Liver (tissue), 9 donors: ENCODE data around the gene ANKFN1. TPM values are rescaled to one million over a fixed set of nuclear protein-coding genes. Genes with fewer than 3 reads are reported as not detected.

ENCODE experiments used
- DNase-seq: peaks from one replicate; pipeline ENCODE4 v3.0.0-alpha.2; 2017; ENCODE audit warnings: low spot score
- H3K27ac ChIP-seq, 2 donors: one replicate each; pipeline ENCODE4 v1.7.0; 2013; ENCODE audit warnings: inconsistent platforms in 2 of 2, low read length in 2 of 2, control low read depth in 1 of 2, low read depth in 1 of 2, mild to moderate bottlenecking in 1 of 2
- H3K27me3 ChIP-seq, 4 donors: one replicate each; pipeline versions ENCODE4 v1.6.1 to v1.7.0; 2013; ENCODE audit warnings: low read length in 3 of 4, inconsistent platforms in 1 of 4, mild to moderate bottlenecking in 1 of 4, moderate library complexity in 1 of 4; ENCODE audit not compliant: control insufficient read depth in 4 of 4, insufficient read depth in 4 of 4
- H3K36me3 ChIP-seq, 4 donors: one replicate each; pipeline versions ENCODE4 v1.6.1 to v1.7.0; 2013; ENCODE audit warnings: low read length in 3 of 4, mild to moderate bottlenecking in 3 of 4, low read depth in 1 of 4, moderate library complexity in 1 of 4; ENCODE audit not compliant: control insufficient read depth in 4 of 4, insufficient read depth in 3 of 4
- H3K4me1 ChIP-seq, 4 donors: one replicate each; pipeline versions ENCODE4 v1.6.1 to v1.7.0; 2013; ENCODE audit warnings: low read length in 3 of 4, mild to moderate bottlenecking in 3 of 4, moderate library complexity in 1 of 4; ENCODE audit not compliant: control insufficient read depth in 4 of 4, insufficient read depth in 4 of 4
- H3K4me3 ChIP-seq, 3 donors: one replicate each; pipeline versions ENCODE4 v1.6.1 to v1.7.0; 2013; ENCODE audit warnings: low read length in 3 of 3, control low read depth in 1 of 3, low read depth in 1 of 3, mild to moderate bottlenecking in 1 of 3
- H3K9ac ChIP-seq, 2 donors: one replicate each; pipeline ENCODE4 v1.7.0; 2013; ENCODE audit warnings: low read length in 2 of 2, mild to moderate bottlenecking in 2 of 2, moderate library complexity in 2 of 2, control low read depth in 1 of 2, low read depth in 1 of 2
- H3K9me3 ChIP-seq, 4 donors: one replicate each; pipeline versions ENCODE4 v1.6.1 to v1.7.0; 2013; ENCODE audit warnings: low read length in 3 of 4; ENCODE audit not compliant: control insufficient read depth in 4 of 4
- EGR1 ChIP-seq, 2 donors: IDR thresholded peaks; 2 replicates each; pipeline ENCODE4 v1.6.1; 2016 to 2018; ENCODE audit warnings: antibody characterized with exemption in 2 of 2, low read depth in 2 of 2
- FOXA1 ChIP-seq: IDR thresholded peaks from 2 replicates; pipeline ENCODE4 v1.6.1; 2016; ENCODE audit warnings: antibody characterized with exemption
- FOXA2 ChIP-seq: IDR thresholded peaks from 2 replicates; pipeline ENCODE4 v1.6.1; 2016; ENCODE audit warnings: antibody characterized with exemption
- GABPA ChIP-seq, 2 donors: IDR thresholded peaks in 1 of 2; conservative IDR thresholded peaks in 1 of 2; 2 replicates each; pipeline ENCODE4 v1.6.1; 2016; ENCODE audit warnings: antibody characterized with exemption in 2 of 2, mild to moderate bottlenecking in 1 of 2, moderate library complexity in 1 of 2
- HNF4A ChIP-seq, 2 donors: conservative IDR thresholded peaks; 2 replicates each; pipeline ENCODE4 v1.6.1; 2016; ENCODE audit warnings: antibody characterized with exemption in 2 of 2, mild to moderate bottlenecking in 2 of 2
- HNF4G ChIP-seq: IDR thresholded peaks from 2 replicates; pipeline ENCODE4 v1.6.1; 2016; ENCODE audit warnings: antibody characterized with exemption
- NR2F2 ChIP-seq: IDR thresholded peaks from 2 replicates; pipeline ENCODE4 v1.6.1; 2016; ENCODE audit warnings: antibody characterized with exemption
- RAD21 ChIP-seq, 2 donors: IDR thresholded peaks; 2 replicates each; pipeline ENCODE4 v1.6.1; 2016; ENCODE audit warnings: antibody characterized with exemption in 2 of 2, mild to moderate bottlenecking in 2 of 2
- RXRA ChIP-seq, 2 donors: IDR thresholded peaks; 2 replicates each; pipeline ENCODE4 v1.6.1; 2017 to 2018; ENCODE audit warnings: antibody characterized with exemption in 2 of 2, mild to moderate bottlenecking in 1 of 2
- SP1 ChIP-seq: IDR thresholded peaks from 2 replicates; pipeline ENCODE4 v1.6.1; 2018; ENCODE audit warnings: antibody characterized with exemption, mild to moderate bottlenecking
- TAF1 ChIP-seq: conservative IDR thresholded peaks from 2 replicates; pipeline ENCODE4 v1.6.1; 2016; ENCODE audit warnings: antibody characterized with exemption, mild to moderate bottlenecking
- YY1 ChIP-seq: IDR thresholded peaks from 2 replicates; pipeline ENCODE4 v1.6.1; 2016; ENCODE audit warnings: antibody characterized with exemption, mild to moderate bottlenecking
- WGBS: extraction: QIAGEN DNeasy Blood & Tissue Kit; methylation state at CpG from one replicate; pipeline ENCODE4 v1.1.7; 2013; 5-methylcytosine and 5-hydroxymethylcytosine counted together
- polyA plus RNA-seq, 2 donors: library from polyadenylated mRNA; stranded (reverse) in 1 of 2; unstranded in 1 of 2; fragments of 200-250 nt in 1 of 2; fragments of >200 nt in 1 of 2; fragmentation: Nextera tagmentation in 1 of 2; extraction: Ambion mirVana in 1 of 2; gene quantifications; one replicate each; pipeline versions ENCODE4 v1.2.1 to v1.2.3, GENCODE V29; 2013 to 2015
- total RNA-seq, 2 donors: library from RNA; depleted of rRNA; stranded (reverse); fragments of >200 nt; gene quantifications; one replicate each; pipeline ENCODE4 v1.2.3, GENCODE V29; 2014
- TF ChIP-seq, protein P1 (sequence below): IDR thresholded peaks from 2 replicates; pipeline ENCODE4 v1.6.1; 2016; ENCODE audit warnings: antibody characterized with exemption
- TF ChIP-seq, protein P2 (sequence below): IDR thresholded peaks from 2 replicates; pipeline ENCODE4 v1.6.1; 2016; ENCODE audit warnings: antibody characterized with exemption
- TF ChIP-seq, protein P3 (sequence below): IDR thresholded peaks from 2 replicates; pipeline ENCODE4 v1.6.1; 2016; ENCODE audit warnings: antibody characterized with exemption
- TF ChIP-seq, protein P4 (sequence below): fragments of 150-350 bp; IDR thresholded peaks from 2 replicates; pipeline ENCODE4 v1.5.1; 2017; ENCODE audit warnings: improper control_type of control experiment, low read depth, low read length; ENCODE audit not compliant: missing input control
- donor health status: healthy.
- donor health status: healthy.
- donor health status: healthy.
- donor health status: healthy.
- donor health status: healthy.

ANKFN1 gene
- total and polyA plus RNA-seq, 4 donors: not detected

DNA sequence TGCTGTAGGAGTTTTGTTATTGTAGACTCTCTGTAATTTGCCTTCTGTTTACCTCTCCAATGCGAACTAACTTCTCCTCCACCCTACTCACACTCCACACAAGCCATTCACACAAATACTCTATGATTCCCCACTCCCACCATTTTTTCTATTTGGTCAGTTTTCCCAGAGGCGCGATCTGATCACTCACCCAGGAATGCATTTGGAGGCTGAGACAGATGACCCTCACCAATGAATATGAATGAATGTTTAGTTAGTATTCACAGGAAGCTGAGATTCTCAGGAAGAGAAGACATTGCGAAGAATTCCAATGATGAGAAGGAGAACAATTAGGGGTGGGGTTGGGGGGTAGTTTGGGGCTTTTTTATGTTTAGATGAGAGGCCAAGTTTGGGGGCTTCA, 10.5 kb upstream of the ANKFN1 start:
- WGBS: 93% methylated on average over 4 of the region's 4 CpGs
- DNase-seq: no peak
- no peak overlapping the region for H3K9ac ChIP-seq
- H3K9me3 ChIP-seq: no peaks in the 10 kb centered on the region
- no peaks in the 10 kb centered on the region for H3K36me3 ChIP-seq
- TF ChIP-seq TAF1 (no peak), YY1 (no peak), RAD21 (IDR thresholded peaks at IDR 0.05) (no peak)
- no peak overlapping the region for H3K4me3 ChIP-seq
- H3K4me1 ChIP-seq: no peaks in the 10 kb centered on the region
- H3K27ac ChIP-seq: no peak overlapping the region
- no peaks in the 10 kb centered on the region for H3K27me3 ChIP-seq

DNA sequence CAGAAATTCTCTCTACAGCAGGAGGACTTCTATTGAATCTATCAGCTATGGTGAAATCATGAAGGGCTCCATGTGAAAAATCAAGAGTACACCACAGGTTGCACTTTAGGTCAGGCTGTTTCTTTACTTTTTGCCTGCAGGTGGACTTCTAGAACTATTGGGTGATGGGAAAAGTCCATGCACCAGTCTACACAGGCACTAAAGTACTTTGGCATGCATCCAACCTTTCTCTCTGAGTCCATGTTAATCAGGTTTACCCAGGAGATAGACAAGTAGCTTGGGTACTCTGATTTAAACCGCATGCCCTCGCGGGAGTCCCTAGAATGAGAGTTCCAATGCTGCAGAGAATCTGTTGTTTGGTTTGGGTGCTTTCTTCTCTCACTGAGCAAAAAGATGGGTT, 9.1 kb upstream of the ANKFN1 start:
- H3K9me3 ChIP-seq: no peaks in the 10 kb centered on the region
- H3K4me1 ChIP-seq: peaks cover 0 to 5% (median 0%) of the 10 kb centered on the region in 4 donors
- H3K4me3 ChIP-seq: no peak overlapping the region
- no peak for DNase-seq
- no peak overlapping the region for H3K9ac ChIP-seq
- 78% methylated on average over 3 of the region's 3 CpGs for WGBS
- TF ChIP-seq, protein P1, sequence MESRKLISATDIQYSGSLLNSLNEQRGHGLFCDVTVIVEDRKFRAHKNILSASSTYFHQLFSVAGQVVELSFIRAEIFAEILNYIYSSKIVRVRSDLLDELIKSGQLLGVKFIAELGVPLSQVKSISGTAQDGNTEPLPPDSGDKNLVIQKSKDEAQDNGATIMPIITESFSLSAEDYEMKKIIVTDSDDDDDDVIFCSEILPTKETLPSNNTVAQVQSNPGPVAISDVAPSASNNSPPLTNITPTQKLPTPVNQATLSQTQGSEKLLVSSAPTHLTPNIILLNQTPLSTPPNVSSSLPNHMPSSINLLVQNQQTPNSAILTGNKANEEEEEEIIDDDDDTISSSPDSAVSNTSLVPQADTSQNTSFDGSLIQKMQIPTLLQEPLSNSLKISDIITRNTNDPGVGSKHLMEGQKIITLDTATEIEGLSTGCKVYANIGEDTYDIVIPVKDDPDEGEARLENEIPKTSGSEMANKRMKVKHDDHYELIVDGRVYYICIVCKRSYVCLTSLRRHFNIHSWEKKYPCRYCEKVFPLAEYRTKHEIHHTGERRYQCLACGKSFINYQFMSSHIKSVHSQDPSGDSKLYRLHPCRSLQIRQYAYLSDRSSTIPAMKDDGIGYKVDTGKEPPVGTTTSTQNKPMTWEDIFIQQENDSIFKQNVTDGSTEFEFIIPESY: no peak
- TF ChIP-seq HNF4A (conservative IDR thresholded peaks at IDR 0.05): peak in 1 of 2 donors; percentile 22
- no peak for TF ChIP-seq YY1
- no peak for TF ChIP-seq SP1
- no peak for TF ChIP-seq NR2F2
- TF ChIP-seq, protein P2, sequence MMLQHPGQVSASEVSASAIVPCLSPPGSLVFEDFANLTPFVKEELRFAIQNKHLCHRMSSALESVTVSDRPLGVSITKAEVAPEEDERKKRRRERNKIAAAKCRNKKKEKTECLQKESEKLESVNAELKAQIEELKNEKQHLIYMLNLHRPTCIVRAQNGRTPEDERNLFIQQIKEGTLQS: no peak
- no peak overlapping the region for H3K27ac ChIP-seq
- H3K27me3 ChIP-seq: no peaks in the 10 kb centered on the region
- no peaks in the 10 kb centered on the region for H3K36me3 ChIP-seq

DNA sequence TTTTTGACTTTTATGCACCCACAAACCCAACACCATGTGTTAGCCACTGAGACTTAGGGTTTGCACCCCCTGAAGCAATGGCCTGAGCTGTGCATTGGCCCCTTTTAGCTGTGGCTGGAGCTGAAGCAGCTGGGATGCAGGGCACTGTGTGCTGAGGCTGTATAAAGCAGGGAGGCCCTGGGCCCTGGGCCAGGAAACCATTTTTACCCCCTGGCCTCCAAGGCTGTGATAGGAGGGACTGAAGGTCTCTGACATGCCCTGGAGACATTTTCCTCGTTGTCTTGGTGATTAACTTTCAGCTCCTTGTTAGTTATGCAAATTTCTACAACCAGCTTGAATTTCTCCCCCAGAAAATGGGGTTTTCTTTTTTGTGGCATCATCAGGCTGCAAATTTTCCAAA, 6.7 kb upstream of the ANKFN1 start:
- Histone ChIP-seq H3K36me3 (no peaks in the 10 kb centered on the region), H3K4me1 (peaks cover 0 to 5% (median 0%) of the 10 kb centered on the region in 4 donors), H3K9ac (no peak overlapping the region), H3K4me3 (no peak overlapping the region), H3K27ac (no peak overlapping the region), H3K27me3 (no peaks in the 10 kb centered on the region), H3K9me3 (no peaks in the 10 kb centered on the region)
- DNase-seq: no peak
- 81% methylated on average over 1 of the region's 1 CpG for WGBS
- no peak for TF ChIP-seq NR2F2
- TF ChIP-seq HNF4A (conservative IDR thresholded peaks at IDR 0.05): no peak
- TF ChIP-seq FOXA1: no peak
- TF ChIP-seq RXRA (IDR thresholded peaks at IDR 0.05): no peak
- no peak for TF ChIP-seq HNF4G
- TF ChIP-seq, protein P1: no peak
- TF ChIP-seq SP1: no peak
- TF ChIP-seq EGR1 (IDR thresholded peaks at IDR 0.05; ENCODE audit: low read depth in 2 of 2): no peak
- no peak for TF ChIP-seq TAF1
- TF ChIP-seq YY1: no peak
- TF ChIP-seq GABPA (IDR thresholded peaks at IDR 0.05 in 1 of 2, conservative IDR thresholded peaks at IDR 0.05 in 1 of 2): no peak
- TF ChIP-seq, protein P3, sequence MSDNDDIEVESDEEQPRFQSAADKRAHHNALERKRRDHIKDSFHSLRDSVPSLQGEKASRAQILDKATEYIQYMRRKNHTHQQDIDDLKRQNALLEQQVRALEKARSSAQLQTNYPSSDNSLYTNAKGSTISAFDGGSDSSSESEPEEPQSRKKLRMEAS: no peak
- no peak for TF ChIP-seq RAD21 (IDR thresholded peaks at IDR 0.05)
- TF ChIP-seq FOXA2: no peak
- TF ChIP-seq, protein P4, sequence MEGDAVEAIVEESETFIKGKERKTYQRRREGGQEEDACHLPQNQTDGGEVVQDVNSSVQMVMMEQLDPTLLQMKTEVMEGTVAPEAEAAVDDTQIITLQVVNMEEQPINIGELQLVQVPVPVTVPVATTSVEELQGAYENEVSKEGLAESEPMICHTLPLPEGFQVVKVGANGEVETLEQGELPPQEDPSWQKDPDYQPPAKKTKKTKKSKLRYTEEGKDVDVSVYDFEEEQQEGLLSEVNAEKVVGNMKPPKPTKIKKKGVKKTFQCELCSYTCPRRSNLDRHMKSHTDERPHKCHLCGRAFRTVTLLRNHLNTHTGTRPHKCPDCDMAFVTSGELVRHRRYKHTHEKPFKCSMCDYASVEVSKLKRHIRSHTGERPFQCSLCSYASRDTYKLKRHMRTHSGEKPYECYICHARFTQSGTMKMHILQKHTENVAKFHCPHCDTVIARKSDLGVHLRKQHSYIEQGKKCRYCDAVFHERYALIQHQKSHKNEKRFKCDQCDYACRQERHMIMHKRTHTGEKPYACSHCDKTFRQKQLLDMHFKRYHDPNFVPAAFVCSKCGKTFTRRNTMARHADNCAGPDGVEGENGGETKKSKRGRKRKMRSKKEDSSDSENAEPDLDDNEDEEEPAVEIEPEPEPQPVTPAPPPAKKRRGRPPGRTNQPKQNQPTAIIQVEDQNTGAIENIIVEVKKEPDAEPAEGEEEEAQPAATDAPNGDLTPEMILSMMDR: no peak
- TF ChIP-seq, protein P2: no peak
